Fibroblast of skin of left quadriceps (primary cell): ENCODE data around the gene C22orf39.

Experiments
- DNase-seq, 2 experiments: peaks; one replicate each; pipeline ENCODE4 v3.0.0-alpha.2; 2013; ENCODE audit warnings: low read depth in 2 of 2

The C22orf39 gene

DNA sequence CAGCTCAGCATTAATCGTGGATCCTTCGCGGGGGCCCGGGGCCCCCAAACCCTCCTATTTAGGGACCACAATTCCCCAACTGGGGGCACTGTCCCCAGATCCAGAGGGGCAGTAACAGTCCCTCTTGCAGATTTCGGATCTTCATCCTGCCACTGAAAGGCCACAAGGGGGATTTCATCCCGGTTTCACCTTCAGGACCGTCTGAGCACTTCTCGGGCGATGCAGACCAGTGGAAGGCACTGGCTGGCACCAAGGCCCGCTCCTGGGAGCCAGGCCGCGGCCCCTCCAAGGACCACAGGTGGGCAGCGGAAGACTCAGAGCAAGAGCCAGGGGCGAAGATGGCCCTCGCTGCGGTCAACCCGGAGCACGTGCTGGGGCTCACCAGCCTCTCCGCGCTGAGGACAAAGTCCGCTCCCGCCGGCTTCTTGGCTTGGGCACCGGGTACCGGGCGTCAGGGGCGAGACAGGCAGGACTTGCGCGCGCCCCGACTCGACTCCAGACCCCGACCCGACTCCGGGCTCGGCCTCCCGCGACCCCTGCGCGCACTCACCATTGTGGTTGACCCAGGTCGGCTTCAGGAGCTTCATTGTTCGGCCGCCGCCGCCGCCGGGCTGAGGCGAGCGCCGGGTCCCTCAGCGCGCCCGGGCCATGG lies 16.5 kb downstream of the C22orf39 start:
- DNase-seq: no peak

DNA sequence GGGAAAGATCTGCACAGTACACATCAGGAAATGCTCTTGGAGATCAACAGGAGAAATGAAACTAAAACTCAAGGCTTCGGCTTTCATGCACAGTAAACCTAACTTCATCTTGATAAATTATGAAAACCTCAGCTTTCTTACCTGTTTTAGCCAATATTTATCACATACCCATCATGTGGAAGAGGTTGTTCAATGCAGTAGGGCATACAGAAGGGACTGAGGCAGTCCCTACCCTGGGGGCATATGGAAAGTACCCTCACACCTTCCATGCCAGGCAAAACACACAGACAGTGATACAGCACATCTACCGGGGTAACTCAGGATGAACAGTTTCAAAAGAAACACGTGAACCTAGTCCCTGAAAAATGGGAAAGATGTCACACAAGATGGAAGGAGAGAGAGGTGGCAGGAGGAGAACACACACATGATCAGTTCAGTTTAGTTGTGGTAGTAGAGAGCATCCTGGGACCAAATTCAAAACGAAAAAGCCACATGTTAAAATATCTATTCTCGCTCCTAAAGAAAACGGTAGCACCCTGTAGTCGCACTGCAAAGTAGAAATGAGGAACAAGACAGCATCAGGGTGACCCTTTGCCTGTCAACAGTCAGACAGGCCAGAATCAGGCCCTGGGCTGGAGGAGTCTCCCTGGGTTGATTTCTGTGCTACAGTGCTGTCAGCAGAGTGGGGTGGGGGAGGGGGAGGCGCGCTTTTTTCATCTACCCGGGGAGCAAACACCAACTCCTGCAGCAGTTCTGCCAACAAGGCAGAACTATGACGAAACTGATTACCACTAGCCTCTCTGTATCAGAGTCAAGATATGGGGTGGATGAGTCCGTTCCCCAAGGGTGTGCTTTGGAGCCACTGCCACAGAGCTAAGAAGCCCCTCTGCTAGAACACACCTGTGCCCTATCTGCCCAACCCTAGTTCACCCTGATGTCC lies 17.3 kb downstream of the C22orf39 start:
- DNase-seq: peak in 1 of 2 experiments; percentile 43

DNA sequence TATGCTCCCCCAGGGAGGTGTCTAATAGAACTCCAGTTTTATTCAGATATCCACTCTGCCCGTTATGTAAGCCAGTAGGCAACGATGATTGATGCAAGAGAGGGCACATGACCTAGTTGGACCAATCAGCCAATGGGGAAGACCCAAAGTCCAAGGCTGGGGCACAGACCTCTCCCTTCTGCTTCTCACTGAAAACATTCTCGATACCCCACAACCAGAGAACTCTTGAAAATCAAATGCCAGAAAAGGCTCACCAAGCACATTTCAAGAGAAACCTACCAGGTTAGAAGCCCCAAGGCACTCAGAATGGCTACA lies 23.4 kb downstream of the C22orf39 start:
- DNase-seq: no peak

DNA sequence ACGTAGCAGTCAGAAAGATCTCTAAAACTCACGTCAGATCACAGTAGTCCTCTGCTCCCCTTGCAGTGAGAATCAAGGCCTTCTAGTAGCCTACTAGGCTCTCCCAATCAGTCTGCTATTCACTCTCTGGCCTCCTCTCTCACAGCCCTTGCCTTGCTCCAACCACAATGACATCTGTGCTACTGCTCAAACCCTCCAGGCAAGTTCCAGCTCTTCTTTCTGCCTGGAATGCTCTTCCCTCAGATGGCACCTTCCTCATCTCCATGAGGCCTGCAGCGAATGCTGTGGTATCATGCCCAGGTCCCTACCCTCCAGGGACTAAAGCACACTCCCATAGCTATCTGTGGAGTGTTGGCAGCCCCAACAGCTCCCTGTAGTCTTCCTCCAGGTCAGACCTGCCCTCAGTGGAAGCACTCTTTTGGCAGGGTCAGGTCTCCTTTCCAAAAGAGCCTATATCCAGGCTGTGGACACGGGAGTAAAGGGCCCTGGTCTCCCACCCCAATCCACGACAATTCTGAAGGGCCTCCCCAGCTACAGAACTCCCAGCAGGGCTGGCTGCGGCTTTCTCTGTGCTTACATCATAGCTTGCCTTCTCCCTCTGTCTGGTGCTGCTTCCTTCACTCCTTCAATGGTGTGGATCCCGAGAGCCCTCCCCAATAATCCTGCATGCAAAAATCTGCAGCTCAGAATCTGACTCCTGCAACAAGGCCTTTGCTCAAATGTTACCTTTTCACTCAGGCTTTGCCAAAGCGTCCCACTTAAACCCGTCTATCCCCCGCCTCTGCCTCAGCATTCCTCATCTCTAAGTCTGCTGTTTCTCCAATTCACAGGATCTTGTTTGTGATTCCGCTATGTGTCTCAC lies 24.8 kb downstream of the C22orf39 start:
- no peak for DNase-seq

DNA sequence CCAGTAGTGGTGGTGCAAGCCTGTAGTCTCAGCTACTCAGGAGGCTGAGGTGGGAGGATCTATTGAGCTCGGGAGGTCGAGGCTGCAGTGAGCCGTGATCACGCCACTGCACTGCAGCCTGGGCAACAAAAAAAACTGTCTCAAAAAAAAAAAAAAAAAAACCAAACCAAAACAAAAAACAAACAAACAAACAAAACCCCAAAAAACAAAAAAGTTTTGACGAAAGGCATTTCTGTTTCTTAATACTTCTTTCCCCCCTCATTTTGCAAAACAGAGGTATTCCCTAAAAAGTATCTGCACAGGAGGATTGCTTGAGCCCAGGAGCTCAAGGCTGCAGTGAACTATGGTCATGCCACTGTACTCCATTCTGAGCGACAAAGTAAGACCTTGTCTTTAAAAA lies 27.2 kb downstream of the C22orf39 start:
- DNase-seq: no peak

DNA sequence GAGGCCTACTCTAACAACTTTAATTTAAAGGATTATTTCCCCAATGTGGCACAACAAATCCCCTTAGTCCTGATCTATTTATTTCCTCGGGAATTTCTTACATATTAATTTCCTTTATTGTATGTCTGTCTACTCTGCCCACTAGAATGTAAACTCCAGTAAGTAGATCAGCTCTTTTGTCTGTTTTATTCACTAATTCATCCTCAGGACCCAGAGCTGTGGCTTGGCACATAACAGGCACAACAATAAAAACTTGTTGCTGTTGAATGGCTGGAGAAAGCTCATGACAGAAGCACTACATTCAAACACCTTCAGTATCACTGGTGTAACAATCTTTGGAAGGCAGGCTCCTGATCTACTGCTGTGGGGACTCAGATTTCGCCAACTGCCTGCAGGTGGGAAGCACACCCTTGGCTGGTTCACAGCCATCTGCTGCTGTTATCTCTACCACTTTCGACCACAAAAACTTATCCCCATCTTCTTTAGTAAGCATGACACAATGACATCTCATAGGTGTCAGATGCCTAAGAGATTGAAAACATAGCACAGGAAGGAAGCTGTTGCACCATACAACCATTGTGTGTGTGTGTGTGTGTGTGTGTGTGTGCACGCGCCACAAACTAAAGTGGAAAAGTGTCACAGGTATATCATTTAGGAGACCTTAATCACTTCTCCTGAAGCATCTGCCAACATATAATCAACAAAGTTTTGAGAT lies 27.9 kb downstream of the C22orf39 start:
- DNase-seq: no peak

DNA sequence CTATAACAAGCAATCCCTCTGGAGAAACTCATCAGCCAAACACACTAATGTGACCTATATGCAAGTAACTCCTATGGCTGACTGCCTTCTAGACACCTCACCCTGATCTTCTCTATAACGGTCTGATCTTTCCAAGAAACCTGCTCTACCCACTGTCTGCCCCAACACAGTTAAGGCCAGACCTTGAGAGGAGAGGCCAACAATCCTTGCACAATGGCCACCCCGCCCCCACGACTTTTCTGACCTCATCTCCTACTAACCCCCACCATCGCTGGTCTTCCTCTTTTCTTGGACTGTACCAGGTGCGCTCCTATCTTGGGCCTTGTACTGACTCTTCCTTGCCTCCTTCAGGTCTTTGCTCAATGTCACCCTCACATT lies 28.4 kb downstream of the C22orf39 start:
- DNase-seq: no peak

DNA sequence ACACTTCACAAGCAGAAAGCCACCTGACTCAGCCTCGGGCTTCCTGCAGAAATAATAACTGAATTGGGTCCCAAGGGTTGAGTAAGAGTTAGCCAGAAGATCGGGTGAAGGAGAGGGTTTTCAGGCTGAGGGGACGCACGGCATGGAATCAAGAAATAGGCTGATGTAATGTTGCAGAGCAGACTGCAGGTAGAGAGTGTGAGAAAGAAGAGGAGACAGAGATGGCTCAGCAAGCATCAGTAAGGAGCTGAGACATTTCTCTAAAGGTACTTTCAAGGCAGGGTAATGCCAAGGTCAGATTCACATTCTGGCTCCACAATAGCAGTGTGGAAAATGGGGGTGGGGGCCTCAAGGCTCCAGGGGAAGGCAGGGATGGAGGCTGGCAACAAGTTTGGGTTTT lies 34.6 kb downstream of the C22orf39 start:
- DNase-seq: no peak

DNA sequence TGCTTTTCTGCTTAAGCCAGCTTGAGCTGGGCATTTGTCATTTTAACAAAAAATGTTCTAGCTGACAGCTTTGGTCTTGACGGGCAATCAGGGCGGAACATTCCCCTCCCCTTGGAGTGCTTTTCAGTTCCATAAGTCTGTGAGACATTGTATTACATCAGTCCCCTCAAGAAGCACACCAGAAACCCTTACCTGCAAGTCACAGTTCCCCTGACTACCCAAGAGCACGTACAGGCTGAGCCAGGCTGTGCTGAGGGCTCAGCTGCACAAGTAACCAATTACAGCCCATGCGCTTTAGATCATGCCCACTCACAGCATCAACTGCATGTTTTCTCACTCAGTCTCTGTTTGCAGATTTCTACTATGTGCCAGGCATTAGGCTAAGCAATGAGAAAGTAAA lies 35.0 kb downstream of the C22orf39 start:
- no peak for DNase-seq

DNA sequence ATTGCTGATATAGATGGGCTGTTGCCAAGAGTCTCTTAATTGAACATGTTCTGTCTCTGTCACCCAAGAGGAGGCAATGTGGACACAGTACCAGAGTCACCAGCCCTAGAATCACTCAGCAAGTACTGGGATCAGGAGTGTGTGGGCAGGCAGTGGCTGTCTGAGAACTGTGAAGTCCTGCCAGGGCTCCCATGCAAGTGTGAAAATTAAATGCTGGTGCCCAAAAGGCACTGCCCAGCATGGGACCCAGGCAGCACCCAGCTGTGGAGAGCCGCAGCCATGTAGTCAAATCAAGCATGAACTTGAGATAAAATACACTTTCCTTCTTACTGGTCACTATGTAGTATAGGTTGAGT lies 35.8 kb downstream of the C22orf39 start:
- no peak for DNase-seq

DNA sequence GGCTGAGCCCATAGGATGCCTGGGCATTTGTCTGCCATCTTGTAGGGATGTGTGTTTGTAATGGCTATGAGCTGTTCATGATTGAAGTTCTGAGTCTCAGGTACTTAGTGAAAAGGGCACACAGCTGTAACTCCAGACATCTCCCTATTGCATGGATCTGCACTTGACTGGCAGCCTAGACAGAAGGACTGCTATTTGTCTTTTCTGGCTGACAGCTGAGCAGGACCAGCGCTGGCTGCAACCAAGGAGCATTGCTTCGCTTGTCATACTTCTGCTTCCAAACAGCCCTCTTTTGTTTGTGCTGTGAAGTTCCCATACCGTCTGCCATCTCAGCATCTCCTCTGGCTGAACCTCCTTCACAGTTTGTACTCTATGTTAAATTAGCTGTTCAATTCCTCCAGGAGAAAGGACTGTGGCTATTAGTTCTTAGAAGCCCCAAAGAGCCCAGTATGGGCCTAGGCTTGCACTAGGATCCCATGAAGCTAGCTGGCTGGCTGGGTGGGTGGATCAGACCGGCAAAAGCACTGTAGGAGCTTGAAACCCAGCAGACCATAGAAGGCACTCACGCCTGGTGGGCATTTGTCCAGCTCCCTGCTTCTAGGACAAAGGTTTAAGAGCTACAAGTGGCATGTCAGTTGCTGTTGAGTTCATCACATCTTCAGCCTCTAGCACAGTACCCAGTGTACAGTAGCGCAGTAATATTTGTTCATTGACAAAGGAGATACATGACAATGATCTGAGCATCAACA lies 36.4 kb downstream of the C22orf39 start:
- DNase-seq: no peak

DNA sequence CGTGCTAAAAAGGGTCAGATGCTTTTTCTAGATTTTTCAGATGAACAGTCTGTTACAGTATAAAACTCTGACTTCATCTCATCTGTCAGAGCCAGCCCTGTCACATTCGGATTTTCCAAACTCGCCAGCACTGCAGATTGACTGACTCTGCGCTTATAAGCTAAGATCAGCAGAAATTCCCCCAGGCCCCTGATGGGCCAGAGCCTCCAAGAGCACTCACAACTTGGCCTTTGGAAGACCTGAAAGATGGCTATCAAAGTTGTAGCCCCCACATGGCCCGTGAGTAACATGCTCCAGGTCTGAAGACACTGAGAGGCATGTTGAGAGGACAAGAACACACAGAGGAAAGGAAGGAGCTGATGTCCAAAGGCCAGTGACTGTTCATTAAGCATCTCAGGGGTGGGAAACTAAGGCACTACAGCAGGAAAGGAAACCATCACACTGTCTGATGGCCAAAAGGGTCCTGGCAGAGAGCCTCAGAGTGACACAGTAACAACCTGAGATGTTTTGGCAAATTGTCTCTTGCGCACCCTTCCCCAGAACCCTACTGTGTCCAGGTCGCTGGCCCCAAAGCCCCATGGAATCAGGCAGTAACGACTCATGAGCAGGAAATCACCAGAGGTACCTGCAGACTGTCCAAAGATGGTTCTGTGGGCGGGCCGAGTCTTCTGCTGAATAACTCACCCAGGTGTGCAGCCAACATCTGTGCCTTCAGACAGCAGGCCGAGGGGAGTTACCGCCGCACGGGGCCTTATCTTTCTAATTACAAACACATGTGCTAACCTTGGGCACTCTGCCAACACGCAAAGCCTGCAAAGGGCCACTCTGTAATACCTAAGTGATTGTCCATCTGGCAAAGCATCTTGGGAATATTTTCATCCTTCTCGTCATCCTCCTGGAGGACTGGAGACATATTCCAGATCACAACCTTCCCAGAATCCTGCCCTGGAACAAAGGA lies 39.6 kb downstream of the C22orf39 start:
- peak; percentile 16 to 24 for DNase-seq

DNA sequence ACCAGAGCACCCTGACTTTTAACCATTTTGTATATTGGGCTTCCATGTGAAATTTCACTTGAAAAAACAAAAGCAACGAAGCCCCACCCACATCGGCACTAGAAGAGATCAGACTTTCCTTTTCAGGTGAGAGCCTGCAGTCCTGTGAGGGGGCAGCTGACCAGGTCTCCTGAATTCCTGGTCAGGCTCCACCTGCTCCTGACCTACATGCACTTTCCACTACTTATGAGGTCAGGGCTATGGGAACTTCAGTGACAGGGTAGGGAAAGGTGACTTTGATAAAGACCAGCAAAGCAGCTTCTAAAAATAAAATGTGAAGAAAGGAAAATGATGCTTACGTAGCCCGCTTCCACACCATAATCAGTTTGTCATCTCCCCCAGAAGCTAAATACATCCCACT lies 40.7 kb downstream of the C22orf39 start:
- no peak for DNase-seq

DNA sequence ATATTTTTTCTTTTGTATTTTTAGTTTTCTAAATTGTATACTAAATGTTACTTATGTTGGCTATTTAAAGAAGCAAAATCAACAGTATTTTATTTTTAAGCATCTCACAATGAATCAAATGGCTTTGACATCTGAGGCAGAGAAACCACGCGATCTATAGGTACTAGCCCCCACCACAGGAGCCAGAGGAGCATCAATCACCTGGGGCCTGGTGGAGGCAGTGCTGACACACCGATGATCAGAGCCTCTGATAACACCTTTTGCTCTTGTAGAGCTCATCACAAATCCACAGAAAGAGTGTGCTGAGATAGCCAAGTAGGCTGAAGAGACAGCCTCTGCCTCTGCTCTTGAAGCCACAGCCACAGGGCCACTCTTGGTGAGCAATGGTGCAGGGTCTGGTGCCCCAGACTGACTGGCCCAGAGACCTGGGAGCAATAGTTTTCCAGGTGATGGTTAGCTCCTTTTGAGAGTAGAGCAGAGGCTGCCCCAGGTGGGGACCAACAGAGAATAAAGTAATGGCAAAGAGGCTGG lies 41.2 kb downstream of the C22orf39 start:
- DNase-seq: no peak

DNA sequence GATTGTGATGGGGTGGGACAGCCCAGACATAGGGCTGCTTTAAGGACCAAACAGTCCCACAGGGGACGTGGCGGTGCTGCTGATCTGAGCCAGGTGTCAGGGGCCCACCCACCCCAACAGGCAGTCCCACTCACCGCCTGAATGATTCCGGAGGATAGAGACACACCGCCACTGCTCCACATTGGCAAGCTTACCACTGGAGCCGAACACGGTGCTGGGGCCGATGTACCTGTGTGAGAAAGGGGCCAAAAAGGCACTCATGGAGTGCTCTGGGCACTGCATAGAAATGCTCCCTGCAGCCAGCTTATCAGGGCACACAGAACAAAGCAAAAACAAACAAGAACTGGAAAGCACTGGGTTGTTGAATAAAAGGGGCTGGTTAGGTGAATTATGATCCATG lies 41.9 kb downstream of the C22orf39 start:
- DNase-seq: no peak

DNA sequence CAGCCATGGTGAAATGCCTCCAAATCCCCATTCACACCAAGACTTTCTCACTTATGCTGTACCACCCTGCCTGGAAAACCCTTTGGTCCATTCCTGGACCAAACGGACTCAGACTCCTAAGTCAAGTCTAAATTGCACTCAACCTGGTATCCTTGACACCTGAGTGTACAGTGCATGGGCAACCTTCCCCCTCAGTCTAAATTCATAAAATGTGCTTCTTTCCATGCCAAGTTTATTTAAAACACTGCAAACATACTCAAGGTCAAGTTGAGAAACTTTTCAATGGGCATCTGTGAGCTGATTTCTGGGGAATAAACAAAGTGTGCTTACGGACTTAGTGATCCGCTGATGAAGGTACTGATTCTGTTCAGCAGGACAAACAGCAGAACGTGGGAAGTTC lies 42.4 kb downstream of the C22orf39 start:
- DNase-seq: no peak

DNA sequence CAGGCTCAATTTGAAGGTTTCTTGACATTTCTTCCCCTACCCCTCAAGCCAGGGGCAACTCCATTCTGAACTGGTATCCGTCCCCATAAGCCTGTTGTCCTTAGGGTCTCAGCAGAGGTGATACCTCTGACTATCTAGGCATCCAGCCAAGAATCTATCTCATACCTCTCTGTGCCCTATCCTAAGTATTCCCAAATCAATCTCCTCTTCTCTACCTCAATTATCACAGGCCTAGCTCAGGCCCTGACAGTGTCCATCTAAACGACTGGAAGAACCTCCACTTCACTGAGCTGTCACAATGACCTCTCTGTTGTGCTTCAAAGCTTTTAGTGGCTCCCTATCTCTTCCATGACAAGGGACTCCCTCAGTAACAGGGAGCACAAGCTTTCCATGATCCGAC lies 42.8 kb downstream of the C22orf39 start:
- DNase-seq: no peak

DNA sequence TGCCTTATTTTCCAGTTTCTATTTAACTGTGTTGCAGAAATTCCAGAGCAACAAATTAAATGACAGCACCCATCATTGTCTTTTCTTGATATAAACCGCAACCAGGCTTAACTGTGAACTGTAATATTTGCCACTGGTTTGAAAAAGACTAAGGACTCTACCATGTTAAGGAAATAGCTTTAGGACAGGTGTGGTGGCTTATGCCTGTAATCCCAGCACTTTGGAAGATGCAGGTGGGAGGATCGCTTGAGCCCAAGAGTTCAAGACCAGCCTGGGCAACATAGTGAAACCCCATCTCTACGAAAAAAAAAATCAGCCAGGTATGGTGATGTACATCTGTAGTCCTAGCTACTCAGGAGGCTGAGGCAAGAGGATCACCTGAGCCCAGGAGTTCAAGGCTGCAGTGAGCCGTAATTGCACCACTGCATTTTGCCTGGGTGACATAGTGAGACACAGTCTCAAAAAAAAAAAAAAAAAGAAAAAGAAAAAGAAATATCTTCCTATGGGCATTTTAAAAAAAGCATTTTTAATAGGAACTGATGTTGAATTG lies 44.8 kb downstream of the C22orf39 start:
- no peak for DNase-seq

DNA sequence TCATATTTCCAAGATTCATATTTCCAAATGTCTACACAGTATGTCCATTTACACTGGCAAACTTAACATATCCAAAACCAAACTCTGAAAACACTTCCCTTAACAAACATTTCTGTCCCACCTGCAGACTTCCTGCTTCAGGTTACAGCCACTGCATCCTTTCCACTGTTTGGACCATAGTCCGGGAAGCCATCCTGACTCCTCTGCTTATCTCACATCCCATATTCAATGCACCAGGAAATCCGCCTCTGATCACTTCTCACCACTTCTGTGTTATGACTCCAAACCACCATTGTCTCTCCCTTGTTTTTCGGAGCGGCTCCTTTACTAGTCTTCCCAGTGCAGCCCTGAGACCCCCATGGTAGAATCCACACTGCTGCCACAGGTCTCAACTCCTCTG lies 46.0 kb downstream of the C22orf39 start:
- no peak for DNase-seq

DNA sequence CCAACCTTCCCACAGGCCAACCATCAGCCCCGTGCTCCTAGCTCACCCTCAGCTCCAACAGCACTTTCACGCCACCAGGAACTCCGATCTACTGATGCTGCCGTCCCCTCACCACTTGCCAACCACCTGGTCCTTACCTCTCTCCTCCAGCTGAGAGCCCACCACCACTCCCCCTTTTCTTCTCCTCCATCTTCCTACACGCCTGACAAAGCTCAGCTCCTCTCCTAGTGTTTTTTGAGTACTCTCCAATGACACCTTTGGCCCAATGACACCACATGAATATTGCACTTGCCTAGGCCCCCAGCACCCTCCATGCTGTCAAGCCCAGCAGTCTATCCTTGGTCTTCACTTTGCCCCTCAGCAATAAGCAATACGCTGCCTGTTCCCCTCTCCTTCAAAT lies 46.6 kb downstream of the C22orf39 start:
- no peak for DNase-seq
